Measurements from ENCODE around the gene STYXL2. TPM values are rescaled to one million over a fixed set of nuclear protein-coding genes. Genes with fewer than 3 reads are reported as not detected.

STYXL2 gene
- polyA plus RNA-seq, 1 donor (not counting 4 experiments of a cell fraction or from before 2014, with no cell fraction given): not detected

- no peaks in the 10 kb centered on the region for H3K9me1 ChIP-seq (ENCODE audit: control insufficient read depth, extremely low read depth, insufficient read depth, low read length)
- dilution Hi-C loops (cut with MboI; ENCODE audit: extremely low pct_ligation_motif_present, low sequenced_read_pairs): no loop called here
- H3K4me2 ChIP-seq (ENCODE audit: control insufficient read depth, extremely low read depth, insufficient read depth, low read depth, low read length): no peak overlapping the region
- H3K4me1 ChIP-seq (ENCODE audit: control insufficient read depth, extremely low read depth, insufficient read depth, low read length): peaks cover 7% of the 10 kb centered on the region
- no peaks in the 10 kb centered on the region for H3K79me2 ChIP-seq (ENCODE audit: control insufficient read depth, insufficient read depth, low read length)
- TF ChIP-seq CTCF (optimal IDR thresholded peaks at IDR 0.05 in 1 of 3, IDR thresholded peaks at IDR 0.05 in 1 of 3, conservative IDR thresholded peaks at IDR 0.05 in 1 of 3; ENCODE audit: extremely low read depth in 1 of 3, insufficient read depth in 2 of 3, low read length in 3 of 3): no peak
- no peak for TF ChIP-seq EZH2 (IDR thresholded peaks at IDR 0.05; ENCODE audit: low read length)
- H3K27me3 ChIP-seq (ENCODE audit: control insufficient read depth, extremely low read depth, insufficient read depth, low read length): no peaks in the 10 kb centered on the region
- no peaks in the 10 kb centered on the region for H3K36me3 ChIP-seq (ENCODE audit: control insufficient read depth in 2 of 2, extremely low read depth in 1 of 2, insufficient read depth in 2 of 2, low read length in 2 of 2)
- DNase-seq (ENCODE audit: low read depth, low spot score) (no peak), FAIRE-seq (no peak)
- H3K4me3 ChIP-seq (ENCODE audit: control insufficient read depth in 2 of 3, extremely low read depth in 1 of 3, insufficient read depth in 2 of 3, low read depth in 1 of 3, low read length in 3 of 3): no peak overlapping the region
- no peak overlapping the region for H2AFZ ChIP-seq (ENCODE audit: control insufficient read depth, low read length)
- no peak overlapping the region for H3K27ac ChIP-seq (ENCODE audit: control insufficient read depth, insufficient read depth, low read length)
- no peaks in the 10 kb centered on the region for H4K20me1 ChIP-seq (ENCODE audit: control insufficient read depth, extremely low read depth, insufficient read depth, low read length)
- H3K9me3 ChIP-seq (ENCODE audit: control insufficient read depth, low read depth, low read length): no peaks in the 10 kb centered on the region
- H3K9ac ChIP-seq (ENCODE audit: control insufficient read depth, extremely low read depth, insufficient read depth, low read length): no peak overlapping the region
Observed at GRCh38 chr1:167118188-167118587, 24.3 kb downstream of the STYXL2 start.

GRCh38 chr1:167119696-167120095 is 25.8 kb downstream of the STYXL2 start:
- Histone ChIP-seq H3K9me1 (ENCODE audit: control insufficient read depth, extremely low read depth, insufficient read depth, low read length) (no peaks in the 10 kb centered on the region), H3K9ac (ENCODE audit: control insufficient read depth, extremely low read depth, insufficient read depth, low read length) (no peak overlapping the region), H3K9me3 (ENCODE audit: control insufficient read depth, low read depth, low read length) (no peaks in the 10 kb centered on the region), H4K20me1 (ENCODE audit: control insufficient read depth, extremely low read depth, insufficient read depth, low read length) (no peaks in the 10 kb centered on the region), H2AFZ (ENCODE audit: control insufficient read depth, low read length) (no peak overlapping the region), H3K36me3 (ENCODE audit: control insufficient read depth in 2 of 2, extremely low read depth in 1 of 2, insufficient read depth in 2 of 2, low read length in 2 of 2) (no peaks in the 10 kb centered on the region), H3K4me2 (ENCODE audit: control insufficient read depth, extremely low read depth, insufficient read depth, low read depth, low read length) (no peak overlapping the region), H3K27me3 (ENCODE audit: control insufficient read depth, extremely low read depth, insufficient read depth, low read length) (no peaks in the 10 kb centered on the region), H3K79me2 (ENCODE audit: control insufficient read depth, insufficient read depth, low read length) (no peaks in the 10 kb centered on the region), H3K4me1 (ENCODE audit: control insufficient read depth, extremely low read depth, insufficient read depth, low read length) (peaks cover 7% of the 10 kb centered on the region), H3K27ac (ENCODE audit: control insufficient read depth, insufficient read depth, low read length) (no peak overlapping the region), H3K4me3 (ENCODE audit: control insufficient read depth in 2 of 3, extremely low read depth in 1 of 3, insufficient read depth in 2 of 3, low read depth in 1 of 3, low read length in 3 of 3) (no peak overlapping the region)
- TF ChIP-seq EZH2 (IDR thresholded peaks at IDR 0.05; ENCODE audit: low read length) (no peak), CTCF (optimal IDR thresholded peaks at IDR 0.05 in 1 of 3, IDR thresholded peaks at IDR 0.05 in 1 of 3, conservative IDR thresholded peaks at IDR 0.05 in 1 of 3; ENCODE audit: extremely low read depth in 1 of 3, insufficient read depth in 2 of 3, low read length in 3 of 3) (no peak)
- DNase-seq (ENCODE audit: low read depth, low spot score): no peak
- FAIRE-seq: no peak
- dilution Hi-C loops (cut with MboI; ENCODE audit: extremely low pct_ligation_motif_present, low sequenced_read_pairs): no loop called here

Measured in keratinocyte (primary cell).